Fibroblast of gingiva (primary cell): ENCODE data around the gene KIAA0513.

Experiments used
- DNase-seq: peaks from one replicate; pipeline ENCODE4 v3.0.0-alpha.2; 2011; ENCODE audit warnings: low read depth

KIAA0513 gene

DNA sequence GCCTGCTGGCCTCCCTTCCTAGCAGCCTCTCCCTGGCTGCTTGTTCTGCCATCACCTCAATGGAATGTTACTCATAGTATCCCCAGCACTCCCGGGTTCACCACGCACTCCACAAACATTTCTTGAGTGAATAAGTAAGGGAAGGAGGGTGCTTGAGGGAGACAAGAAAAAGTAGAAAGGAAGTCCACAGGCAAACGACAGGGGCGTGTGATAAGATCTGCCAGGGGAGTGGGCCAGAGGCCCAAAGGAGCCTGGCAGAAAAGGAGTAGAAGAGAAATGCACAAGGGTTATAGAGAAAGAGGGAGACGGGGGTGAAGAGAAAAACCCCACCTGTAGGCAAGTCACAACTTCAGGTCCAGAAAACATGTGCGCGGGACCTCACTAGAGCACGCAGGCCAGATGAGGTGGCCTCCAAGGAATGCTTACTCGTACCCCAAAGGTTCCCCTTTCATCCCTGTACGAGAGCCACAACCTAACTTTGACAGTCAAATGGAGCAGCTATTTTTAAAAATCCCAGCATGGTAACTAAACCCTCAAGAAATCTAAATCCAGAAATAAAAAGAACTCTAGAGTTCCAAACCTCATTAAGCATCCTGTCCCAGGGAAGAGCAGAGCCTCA lies 22.9 kb upstream of the KIAA0513 start:
- peak; percentile 66 for DNase-seq

DNA sequence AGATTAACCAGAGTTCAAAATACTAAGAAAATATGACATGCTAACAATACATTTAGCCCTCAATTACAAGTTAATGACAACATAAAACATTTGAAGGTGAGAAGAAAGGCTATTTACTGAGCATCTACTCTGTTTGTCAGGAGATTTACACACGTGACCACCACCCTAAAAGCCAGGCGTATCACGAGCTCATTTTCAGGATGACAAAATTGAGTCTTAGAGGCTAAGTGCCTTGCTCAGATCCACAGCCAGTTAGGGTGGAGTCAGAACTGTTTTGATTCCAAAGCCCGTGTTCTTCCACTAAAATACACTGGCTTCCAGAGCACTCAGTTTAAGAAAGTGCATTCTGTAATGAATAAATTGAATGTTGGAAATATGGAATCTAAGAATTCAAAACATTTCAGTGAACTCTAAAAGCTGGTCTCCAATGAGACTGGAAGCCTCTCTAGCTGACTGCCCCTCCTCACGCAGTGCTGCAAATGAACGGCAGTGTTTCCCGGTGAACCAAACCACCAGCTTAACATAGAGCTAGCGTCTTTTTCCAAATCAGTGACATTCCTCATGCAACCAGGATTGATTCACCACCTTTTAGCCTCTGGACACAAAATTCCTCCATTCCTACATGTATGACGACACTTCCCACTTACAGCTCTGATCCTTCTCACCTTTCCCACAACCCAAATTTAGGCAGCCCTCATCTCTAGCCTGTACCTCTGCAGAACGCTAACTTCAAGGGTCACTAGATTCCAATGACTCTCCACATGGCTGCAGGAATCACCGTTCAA lies 22.1 kb upstream of the KIAA0513 start:
- peak; percentile 58 for DNase-seq

DNA sequence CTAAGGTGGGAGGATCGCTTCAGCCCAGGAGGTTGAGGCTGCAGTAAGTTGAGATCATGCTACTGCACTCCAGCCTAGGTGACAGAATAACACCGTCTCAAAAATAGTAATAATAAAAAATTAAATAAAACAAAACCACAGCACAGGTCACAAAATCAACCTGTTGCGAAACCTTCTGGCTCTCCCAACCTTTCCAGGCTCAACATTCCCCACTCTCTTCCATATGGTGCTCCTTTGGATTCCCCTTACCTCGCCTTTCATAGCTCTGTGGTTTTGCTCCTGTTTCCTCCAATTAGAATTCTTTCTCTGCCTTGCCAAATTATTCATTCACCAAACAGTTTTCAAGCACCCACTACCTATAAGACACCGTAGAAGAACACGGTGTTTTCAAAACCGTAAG lies 21.0 kb upstream of the KIAA0513 start:
- DNase-seq, result peak; percentile 40

DNA sequence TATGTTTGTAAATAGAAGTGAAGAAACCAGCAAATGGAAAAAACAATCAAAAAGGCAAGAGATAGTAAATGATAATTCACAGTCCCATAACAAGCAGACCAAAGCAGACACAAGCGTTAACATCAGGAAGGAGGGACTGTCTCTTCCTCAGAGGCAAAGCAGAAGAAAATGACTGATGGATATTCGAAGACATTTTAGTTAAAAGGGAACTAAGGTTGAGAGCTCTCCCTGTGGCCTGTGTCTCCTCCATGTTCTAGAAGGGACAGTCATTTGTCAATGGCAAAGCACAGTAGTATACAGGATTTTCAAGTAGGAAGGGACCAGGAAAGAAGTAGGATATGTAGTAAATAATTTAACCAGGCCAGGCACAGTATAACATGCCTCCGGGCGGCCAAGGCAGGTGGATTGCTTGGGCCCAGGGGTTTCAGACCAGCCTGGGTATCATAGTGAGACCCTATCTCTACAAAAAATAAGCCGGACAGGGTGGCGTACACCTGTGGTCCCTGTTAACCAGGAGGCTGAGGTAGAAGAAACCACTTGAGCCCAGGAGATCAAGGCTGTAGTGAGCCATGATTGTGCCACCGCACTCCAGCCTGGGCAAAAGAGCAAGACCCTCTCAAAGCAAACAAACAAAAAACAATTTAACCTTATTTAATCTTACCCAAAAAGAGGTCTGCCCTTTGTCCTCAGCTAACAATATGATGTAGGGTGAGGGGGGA lies 19.9 kb upstream of the KIAA0513 start:
- no peak for DNase-seq

DNA sequence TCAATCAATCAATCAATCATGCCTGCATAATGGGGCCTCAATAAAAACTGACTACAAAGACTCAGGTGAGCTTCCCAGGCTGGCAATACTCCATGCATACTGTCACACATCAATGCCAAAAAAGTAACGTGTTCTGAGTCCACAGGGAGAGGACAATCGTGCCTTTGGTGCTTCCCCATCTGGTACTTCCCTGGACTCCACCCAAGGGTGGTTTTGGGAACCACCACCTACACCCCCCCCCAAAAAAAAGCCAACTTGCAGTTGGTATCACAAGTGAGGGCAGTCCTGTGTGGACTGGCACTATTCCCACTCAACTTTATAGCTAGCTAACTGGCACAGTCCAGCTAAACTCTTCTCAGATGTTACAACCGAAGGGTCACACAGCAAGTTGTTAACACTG lies 19.3 kb upstream of the KIAA0513 start:
- no peak for DNase-seq

DNA sequence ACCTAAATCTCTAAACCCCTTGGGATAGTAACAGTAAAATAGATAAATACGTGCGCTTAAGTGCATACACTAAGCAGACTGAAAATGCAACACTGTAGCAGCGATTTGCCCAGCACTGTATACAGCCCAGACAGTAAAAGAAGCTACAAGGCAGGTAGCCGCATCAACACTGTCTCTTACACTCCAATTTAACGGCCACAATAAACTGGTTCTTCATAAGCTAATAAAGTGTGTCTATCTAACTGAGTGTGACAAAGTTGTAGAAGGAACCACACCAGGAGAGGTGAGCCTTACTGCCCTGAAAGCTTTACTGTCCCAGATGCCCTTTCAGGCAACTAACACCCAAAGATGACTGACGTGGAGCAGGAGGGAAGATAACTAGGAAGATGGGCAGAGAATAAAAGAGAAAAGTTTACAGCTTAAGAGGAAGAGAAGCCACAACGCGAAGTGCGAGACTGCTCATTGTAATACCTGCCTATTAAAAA lies 17.1 kb upstream of the KIAA0513 start:
- DNase-seq, result no peak

DNA sequence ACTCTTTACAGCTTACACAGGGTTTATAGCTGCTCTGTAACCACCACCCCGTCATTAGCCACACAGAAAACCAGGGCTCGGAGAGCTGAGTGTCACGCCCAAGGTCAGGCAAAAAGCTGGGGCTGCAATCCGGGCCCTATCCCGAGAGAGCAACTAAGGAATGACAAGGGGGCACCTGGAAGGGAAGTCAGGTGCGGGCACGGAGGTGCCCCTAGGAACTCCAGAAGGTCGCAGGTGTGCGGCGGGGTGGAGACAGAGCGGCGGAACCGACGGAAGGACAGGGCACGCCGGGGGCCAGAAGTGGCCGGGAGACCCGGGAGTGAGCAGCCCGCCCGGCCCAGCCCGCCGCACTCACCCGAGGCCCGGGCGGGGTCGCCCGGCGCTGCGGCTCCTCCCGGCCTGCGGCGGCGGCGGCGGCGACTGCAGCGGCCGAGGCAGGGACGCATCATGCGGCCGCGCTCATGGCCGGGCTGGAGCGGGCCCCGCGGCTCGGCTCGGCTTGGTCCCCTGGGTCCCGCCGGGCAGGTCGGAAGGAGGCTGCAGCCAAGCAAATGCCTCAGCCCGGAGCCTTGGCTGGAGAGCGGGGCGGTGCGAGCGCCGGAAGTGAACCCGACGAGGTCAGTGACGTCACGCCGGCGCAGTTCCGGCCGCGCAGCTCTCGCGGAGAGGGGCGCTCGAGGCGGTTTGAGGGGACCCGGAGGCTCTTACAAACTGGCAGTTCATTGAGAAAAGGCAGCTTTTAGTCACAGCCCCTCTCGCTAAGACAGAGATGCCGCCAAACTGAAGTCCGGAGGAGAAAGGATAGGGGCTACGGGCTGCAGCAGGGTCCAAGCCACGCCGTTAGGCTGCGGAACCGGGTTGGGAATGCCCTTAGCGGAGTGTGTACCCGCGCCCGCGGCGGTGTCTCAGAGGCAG lies 16.4 kb upstream of the KIAA0513 start, which contains the start of gene ZDHHC7:
Gene ZDHHC7, minus strand, starts transcription at position 605 of the 915 bp plus-strand sequence. CDS start 20,917 bp downstream, outside the sequence.
- DNase-seq, result peak; percentile 87

DNA sequence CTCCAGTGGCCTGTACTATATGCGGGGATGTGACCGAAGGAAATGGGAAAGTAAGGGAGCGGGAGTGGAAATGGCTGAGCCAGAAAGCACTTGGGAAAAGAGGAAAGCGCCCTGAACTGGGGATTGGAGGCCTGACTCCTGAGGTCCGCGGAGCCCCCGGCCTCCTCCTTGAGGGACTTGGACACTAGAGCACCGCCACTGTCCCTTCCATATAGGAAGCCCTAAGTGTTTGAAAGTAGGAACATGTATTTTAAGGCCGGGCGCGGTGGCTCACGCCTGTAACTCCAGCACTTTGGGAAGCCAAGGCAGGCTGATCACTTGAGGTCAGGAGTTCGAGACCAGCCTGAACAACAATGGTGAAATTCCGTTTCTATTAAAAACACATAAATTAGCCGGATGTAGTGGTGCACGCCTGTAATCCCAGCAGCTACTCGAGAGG lies 15.7 kb upstream of the KIAA0513 start:
- no peak for DNase-seq

DNA sequence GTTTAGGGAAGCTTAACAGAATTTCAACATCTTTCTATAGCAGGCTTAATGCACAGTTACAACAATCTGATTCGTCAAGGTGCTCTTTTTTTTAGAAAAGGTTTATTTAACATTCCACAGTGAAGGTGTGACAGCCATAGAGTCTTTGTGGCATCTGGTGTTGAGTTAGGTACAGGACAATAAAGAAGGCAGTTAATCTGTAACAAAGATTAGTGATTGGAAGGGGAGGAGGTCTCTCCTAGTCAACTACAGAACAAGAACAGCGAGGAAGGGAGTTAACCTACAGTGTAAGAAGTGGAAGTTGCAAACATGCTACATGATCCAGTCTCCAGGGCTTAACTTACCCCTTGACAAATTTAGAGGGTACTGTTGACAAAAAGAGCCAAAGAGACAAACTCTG lies 13.3 kb upstream of the KIAA0513 start:
- DNase-seq, result no peak

DNA sequence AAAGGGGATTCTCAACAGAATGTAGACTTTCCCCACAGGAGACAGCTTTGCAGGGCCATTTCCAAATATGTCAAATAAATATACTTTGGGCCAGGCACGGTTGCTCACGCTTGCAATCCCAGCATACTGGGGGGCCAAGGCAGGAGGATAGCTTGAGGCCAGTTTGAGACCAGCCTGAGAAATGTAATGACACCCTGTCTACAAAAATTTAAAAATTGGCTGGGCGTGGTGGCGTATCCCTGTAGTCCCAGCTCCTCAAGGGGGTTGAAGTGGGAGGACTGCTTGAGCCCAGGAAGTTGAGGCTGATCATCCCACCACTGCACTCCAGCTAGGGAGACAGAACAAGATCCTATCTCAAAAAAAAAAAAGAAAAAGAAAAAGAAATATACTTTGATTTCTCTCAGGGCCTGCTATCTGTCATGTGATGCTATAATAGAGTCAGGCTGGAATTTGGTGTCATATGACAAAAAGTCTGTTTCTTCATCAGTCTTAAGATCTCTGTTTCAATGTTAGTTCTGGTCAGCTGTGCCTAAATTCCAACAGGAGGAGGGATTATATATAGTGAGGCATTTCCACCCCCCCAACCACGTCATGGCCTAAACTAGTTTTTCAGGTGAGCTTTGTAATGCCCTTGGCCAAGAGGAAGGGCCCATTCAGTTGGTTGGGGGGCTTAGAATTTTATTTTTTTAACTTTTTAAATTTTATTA lies 12.0 kb upstream of the KIAA0513 start:
- peak; percentile 35 for DNase-seq

DNA sequence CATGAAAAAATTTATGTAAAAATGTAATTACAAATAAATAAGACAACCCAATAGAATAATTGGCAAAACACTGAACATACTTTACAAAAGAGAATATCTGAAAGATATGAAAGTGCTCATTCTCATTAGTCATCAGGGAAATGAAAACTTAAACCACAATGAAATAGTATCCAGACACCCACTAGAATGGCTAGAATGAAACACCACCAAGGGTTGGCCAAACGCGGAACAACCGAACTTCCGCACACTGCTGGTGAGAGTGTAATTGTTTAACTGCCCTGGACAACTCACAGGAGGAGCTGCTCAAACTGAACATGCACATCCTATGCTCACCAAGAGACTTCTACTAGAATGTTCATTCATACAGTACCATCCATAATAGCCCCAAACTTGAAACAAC lies 10.4 kb upstream of the KIAA0513 start:
- DNase-seq, result no peak

DNA sequence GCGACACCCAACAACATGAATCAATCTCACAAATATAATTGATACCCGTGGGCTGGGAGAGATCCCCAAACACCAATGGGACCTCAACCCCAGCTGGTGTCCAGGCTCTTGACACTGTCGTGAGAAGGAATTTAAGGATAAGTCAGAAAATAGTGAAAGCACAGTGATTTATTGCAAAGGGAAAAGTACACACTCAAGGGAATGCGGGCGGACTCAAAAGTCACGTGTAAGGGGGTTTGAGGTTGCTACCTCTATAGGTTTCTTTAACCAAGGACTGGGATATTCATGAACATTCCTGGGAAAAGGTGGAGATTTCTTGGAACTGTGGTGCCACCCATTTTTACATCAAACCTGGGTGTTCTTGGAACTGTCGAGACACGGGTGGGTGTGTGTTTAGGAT lies 10.0 kb upstream of the KIAA0513 start:
- DNase-seq, result no peak

DNA sequence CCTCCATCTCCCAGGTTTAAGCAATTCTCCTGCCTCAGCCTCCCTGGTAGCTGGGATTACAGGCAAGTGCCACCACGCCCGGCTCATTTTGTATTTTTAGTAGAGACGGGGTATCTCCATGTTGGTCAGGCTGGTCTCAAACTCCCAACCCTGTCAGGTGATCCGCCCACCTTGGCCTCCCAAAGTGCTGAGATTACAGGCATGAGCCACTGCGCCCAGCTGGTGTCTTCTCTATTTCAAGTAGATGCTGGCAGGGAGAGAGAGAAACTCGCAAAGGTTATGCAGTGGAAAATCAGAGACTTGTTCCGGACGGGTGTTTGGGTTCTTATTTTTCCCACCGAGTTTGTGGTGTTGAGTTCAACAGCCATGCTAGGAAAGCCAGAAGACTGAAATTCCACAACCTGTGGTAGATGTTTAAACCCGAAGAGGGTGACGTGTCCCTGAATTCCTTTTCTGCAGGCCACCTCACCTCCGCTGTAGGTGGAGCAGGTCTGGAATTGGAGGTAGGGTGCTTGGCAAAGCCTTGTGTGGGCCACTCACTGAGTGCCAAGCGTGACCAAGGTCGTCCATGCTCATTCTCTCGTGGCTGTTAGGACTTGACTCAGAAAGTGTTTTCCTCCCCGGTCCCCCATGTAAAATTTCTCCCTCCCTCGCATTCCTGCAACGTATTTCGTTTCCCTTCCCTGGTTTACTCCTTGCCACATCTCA lies 8.9 kb upstream of the KIAA0513 start:
- no peak for DNase-seq

DNA sequence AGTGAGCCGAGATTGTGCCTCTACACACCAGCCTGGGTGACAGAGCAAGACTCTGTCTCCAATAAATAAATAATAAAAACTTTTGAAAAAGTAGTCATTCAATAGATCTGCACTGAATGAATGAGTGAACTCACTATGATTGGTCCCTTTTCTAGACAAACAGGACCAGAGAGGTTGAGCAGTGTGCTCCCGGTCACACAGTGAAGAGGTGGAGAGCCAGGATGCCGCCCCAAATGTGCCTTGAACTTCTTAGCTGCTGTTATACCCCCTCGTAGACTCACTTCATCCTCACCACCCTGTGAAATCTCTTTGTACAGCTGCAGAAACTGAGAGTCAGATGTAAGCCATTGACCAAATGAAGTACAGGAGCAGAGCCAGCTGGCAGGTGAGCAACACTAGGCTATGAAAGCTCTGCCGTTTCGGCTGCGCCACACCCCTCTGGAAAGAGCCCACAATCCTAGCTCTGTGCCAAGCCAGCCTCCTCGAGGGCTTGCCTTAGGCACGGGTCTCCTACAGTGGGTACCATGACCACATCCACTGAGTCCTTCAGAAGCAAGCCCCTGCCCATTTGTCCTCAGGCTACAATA lies 7.8 kb upstream of the KIAA0513 start:
- DNase-seq, result no peak

DNA sequence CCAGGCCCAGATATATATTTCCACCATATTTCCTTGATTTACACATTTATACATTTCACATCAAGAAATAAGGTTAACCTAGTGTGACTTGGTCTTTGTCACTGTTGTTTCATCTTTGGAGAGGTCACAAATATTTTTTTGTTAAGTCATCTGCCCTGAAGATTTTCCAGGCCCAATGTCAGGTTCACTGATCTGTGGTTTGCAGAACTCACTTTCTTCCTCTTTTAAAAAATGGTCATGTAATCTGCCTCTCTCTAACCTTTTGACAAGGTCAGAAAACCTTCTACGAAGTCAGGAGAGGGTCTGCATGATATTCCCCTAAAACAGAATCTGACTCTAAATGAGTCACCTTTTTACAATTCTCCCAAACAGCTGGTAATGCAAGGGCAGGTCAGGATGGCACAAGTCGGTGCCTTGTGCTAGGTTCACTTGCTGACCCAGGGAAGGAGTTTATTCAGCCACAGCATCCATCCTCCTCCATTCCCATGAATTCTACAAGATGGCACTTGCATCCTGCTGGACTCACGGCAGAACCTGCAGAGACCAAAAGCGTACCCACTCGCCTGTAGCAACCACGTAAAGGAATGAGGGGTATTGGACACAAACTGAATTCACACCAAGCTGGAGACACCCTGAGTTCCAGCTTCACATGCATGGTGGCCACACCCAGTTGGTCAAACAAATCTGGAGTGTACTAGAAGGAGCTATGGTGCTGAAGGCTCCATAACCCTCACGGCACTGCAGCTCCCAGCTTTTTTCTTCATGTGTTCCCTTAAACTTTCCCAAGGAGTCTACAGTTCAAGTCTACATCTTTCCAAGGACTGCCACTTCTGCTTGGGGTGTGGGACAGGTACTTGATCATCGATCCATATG lies 1.6 kb upstream of the KIAA0513 start:
- DNase-seq, result no peak

DNA sequence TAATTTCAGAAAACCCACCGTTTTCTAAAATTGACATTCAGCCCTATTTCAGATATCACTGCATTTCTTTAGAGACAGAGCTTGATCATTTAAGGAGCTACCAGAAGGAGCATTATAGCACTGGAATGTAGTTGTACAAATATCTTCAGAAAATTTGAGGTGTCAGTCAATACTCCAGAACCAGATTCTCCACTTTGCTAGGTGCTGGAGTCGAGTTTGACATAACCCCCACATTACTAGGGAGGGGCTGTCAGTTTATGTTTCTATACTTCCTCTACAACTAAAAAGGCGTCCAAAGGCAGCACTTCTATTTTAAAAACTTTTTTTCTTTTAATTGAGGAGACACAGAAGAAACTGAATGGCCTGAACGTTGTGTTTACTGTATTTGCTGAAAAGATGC lies 892 bp upstream of the KIAA0513 start:
- no peak for DNase-seq

DNA sequence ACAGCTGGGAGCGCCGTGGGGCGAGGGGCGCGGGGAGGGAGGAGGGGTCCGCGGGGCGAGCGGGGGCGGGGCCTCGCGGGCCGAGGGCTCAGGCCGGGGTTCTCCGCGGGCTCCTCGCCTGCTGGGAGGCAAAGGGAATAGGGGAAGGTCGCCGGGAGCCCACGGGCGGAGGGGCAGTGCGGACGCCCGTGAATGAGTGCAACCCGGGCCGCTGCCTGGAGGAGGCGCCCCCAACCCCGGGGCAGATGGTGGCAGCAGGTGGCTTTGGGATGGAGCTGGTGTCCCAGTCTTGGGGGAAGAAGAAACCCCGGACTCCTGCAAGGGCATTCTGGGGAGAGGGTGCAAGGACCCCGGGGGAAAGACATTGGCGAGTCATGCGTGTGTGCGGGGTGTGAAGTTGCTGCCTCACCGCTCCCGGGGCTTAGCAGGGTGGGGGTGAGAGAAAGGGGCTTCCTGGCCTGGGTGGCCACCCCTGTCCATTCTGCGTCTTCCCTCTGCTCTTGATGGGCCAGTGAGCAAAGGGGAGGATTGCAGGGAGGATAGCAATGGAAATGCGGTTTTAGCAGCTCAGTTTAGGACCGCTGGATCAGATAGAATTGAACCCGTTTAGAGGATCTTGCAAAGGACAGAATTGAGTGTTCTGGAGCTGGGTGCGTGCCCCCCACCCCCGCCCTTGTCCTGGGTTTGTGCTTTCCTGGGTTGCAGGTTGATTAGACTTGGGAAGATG lies 526 bp downstream of the KIAA0513 start:
- DNase-seq, result no peak

DNA sequence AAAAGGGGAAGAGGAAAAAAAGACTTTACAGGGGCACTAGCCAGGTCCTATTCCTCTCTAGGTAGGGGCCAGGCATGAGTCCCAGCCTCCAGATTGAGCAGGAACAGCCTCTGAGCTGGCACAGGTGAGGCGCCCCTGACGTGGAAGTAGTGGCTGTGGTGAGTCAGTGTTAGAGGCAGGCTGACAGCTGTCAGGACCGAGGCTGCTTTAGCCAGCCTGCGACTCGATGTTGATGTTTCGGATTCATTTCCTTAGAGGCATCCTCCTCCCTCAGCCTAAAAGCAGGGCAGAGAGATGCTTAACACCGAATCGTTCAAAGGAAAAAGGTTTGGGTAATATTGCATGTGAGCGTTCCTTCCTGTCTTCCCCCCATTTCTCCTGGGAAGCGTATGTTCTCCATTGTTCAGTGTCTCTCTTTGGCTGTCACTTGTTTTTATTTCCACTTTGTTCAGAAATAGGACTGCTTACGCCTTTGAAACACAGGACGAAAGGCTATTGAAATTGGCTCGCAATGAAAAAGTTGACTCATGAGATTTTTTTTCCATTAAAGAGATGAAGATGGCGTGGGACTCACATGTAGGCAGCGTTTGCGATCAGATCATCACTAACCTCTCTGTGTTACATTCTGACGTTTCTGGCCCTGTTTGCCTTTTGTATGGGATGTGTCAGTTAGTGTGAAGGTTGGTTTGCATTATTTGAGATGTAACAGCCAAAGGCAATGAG lies 1.3 kb downstream of the KIAA0513 start:
- DNase-seq, result peak; percentile 52
